KMS-11 (cell line): ENCODE measurements around the gene ORC3.

Source experiments
- H2AFZ ChIP-seq: fragments of 200-600 bp; sonication (generic); 2 replicates; pipeline ENCODE4 v1.6.1; 2016; ENCODE audit warnings: antibody characterized with exemption, mixed run types, low read depth
- H3K27ac ChIP-seq: fragments of 200-600 bp; sonication (generic); 2 replicates; pipeline ENCODE4 v1.6.1; 2016; ENCODE audit warnings: mild to moderate bottlenecking, mixed run types
- H3K27me3 ChIP-seq: fragments of 200-600 bp; sonication (generic); 2 replicates; pipeline ENCODE4 v1.6.1; 2017; ENCODE audit warnings: mild to moderate bottlenecking, low read depth, mixed run types, moderate library complexity; ENCODE audit not compliant: insufficient read depth
- H3K36me3 ChIP-seq: fragments of 200-600 bp; sonication (generic); 2 replicates; pipeline ENCODE4 v1.6.1; 2017; ENCODE audit warnings: mild to moderate bottlenecking, mixed run types; ENCODE audit not compliant: insufficient read depth
- H3K4me1 ChIP-seq: fragments of 200-600 bp; sonication (generic); 2 replicates; pipeline ENCODE4 v1.6.1; 2016; ENCODE audit warnings: mild to moderate bottlenecking, low read depth, mixed run types; ENCODE audit not compliant: poor library complexity, severe bottlenecking
- H3K4me2 ChIP-seq: fragments of 200-600 bp; sonication (generic); 2 replicates; pipeline ENCODE4 v1.7.0; 2016; ENCODE audit warnings: mild to moderate bottlenecking, mixed run types
- H3K4me3 ChIP-seq: fragments of 200-600 bp; sonication (generic); IDR thresholded peaks from 2 replicates; pipeline ENCODE4 v1.6.1; 2017; ENCODE audit warnings: low read depth, low read length, mixed read lengths; ENCODE audit not compliant: insufficient read depth
- H3K79me2 ChIP-seq: fragments of 200-600 bp; sonication (generic); 2 replicates; pipeline ENCODE4 v1.6.1; 2016; ENCODE audit warnings: low read depth, mixed run types; ENCODE audit not compliant: insufficient read depth
- H3K9ac ChIP-seq: fragments of 200-600 bp; sonication (generic); 2 replicates; pipeline ENCODE4 v1.6.1; 2016; ENCODE audit warnings: mild to moderate bottlenecking, mixed run types
- H4K20me1 ChIP-seq: fragments of 200-600 bp; sonication (generic); 2 replicates; pipeline ENCODE4 v1.6.1; 2016; ENCODE audit warnings: mild to moderate bottlenecking, mixed run types; ENCODE audit not compliant: insufficient read depth
- CTCF ChIP-seq: fragments of 200-600 bp; sonication (generic); conservative IDR thresholded peaks from 2 replicates; pipeline ENCODE4 v1.6.1; 2017; ENCODE audit warnings: low read depth, mild to moderate bottlenecking, antibody characterized with exemption, low read length, moderate library complexity, mixed read lengths

Gene ORC3

DNA sequence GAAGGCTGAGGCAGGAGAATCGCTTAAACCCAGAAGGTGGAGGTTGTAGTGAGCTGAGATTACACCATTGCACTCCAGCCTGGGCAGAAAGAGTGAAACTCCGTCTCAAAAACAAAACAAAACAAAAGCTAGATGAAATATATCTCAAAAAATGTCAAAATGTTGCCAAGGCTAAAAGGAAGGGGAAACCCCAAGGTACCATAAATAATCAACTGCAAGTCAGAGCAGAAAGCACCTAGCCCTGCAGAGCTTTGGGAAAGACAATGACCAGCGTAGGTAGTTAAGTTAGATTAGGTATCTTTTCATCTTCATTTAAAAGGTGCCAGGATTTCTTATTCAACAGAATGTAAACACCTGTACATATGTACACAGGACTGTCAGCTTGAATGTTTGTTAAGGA is 79.1 kb downstream of the ORC3 start:
- no peak for TF ChIP-seq CTCF
- Histone ChIP-seq H3K4me3 (no peak overlapping the region), H3K27ac (no peak overlapping the region), H3K27me3 (no peaks in the 10 kb centered on the region), H3K4me1 (peaks cover 22% of the 10 kb centered on the region), H3K79me2 (no peaks in the 10 kb centered on the region), H3K36me3 (no peaks in the 10 kb centered on the region), H2AFZ (no peak overlapping the region), H4K20me1 (no peaks in the 10 kb centered on the region), H3K4me2 (no peak overlapping the region), H3K9ac (no peak overlapping the region)

DNA sequence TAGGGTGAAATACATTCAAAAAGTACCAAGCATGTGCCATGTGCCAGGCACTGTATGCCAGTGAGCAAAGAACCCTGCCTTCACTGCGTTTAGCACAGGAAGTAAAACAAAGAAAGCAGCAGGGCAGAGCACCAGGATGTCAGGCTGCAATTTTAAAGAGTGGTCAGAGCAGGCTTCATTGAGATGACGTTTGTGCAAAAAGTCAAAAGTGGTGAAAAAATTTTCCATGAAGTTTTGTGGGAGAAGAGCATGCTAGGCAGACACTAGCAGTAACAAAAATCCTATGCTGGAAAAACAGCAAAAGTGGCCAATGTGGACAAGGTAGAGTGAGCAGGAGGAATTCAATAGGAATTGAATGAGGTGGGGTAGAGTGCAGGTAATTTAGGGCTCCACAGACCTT is 80.8 kb downstream of the ORC3 start:
- H3K27ac ChIP-seq, result no peak overlapping the region
- H3K4me2 ChIP-seq, result no peak overlapping the region
- H3K79me2 ChIP-seq, result no peaks in the 10 kb centered on the region; the same call in 1 of the 2 replicates
- no peak overlapping the region for H2AFZ ChIP-seq
- TF ChIP-seq CTCF, result no peak
- H3K4me1 ChIP-seq, result peaks cover 37% of the 10 kb centered on the region
- H3K4me3 ChIP-seq, result no peak overlapping the region
- no peaks in the 10 kb centered on the region; the same call in 1 of the 2 replicates for H3K36me3 ChIP-seq
- no peak overlapping the region for H3K9ac ChIP-seq
- no peaks in the 10 kb centered on the region for H4K20me1 ChIP-seq
- no peaks in the 10 kb centered on the region for H3K27me3 ChIP-seq

DNA sequence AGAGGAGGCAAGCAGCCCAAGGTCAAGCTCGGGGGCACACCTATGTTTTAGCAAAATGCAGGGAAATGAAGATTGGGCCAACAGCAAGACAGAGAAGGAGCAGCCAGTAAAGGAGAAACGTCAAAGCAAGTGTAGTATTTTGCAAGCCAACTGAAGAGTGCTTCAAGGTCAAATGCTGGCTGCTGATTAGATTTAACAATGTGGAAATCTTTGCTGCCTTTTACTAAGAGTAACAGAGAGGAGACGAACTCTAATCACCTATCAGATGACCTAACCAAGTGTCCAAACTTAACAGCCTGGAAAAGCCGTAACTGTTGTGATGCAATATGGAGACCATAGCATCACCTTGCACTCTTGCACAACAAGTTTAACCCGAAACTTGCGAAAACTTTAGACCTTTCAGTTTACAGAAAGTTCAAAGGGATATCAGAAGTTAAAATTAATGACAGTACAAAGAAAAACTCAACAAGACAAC is 81.7 kb downstream of the ORC3 start:
- Histone ChIP-seq H3K27ac (no peak overlapping the region), H3K36me3 (no peaks in the 10 kb centered on the region; the same call in 1 of the 2 replicates), H2AFZ (no peak overlapping the region), H3K4me2 (no peak overlapping the region), H3K79me2 (peaks cover 2% of the 10 kb centered on the region; the same call in 1 of the 2 replicates), H3K4me3 (no peak overlapping the region), H4K20me1 (no peaks in the 10 kb centered on the region), H3K27me3 (no peaks in the 10 kb centered on the region), H3K9ac (no peak overlapping the region), H3K4me1 (peaks cover 37% of the 10 kb centered on the region)
- TF ChIP-seq CTCF, result no peak

DNA sequence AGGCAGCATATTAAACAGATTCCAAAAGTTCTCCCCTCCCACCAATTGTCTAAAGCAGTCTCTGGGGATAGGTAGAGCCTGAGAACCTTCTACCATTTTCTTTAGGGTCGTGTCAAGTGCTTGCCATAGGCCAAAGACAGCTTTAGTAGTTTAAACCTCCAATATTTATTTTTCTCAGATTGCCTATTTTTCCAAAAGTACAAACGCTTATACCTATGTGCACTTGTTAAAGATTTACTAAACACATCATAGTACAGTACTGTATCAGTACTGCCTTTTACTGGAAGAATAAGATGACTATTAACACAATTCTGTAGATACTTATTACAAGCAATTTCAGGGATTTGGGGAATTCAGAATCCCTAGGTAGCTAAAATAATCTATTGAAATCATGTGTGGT is 82.7 kb downstream of the ORC3 start:
- H3K36me3 ChIP-seq, result peaks cover under 1% of the 10 kb centered on the region; the same call in 1 of the 2 replicates
- H3K27me3 ChIP-seq, result no peaks in the 10 kb centered on the region
- peaks cover 9% of the 10 kb centered on the region; the same call in 1 of the 2 replicates for H3K79me2 ChIP-seq
- H3K27ac ChIP-seq, result no peak overlapping the region
- no peak overlapping the region for H3K9ac ChIP-seq
- H3K4me2 ChIP-seq, result no peak overlapping the region
- H4K20me1 ChIP-seq, result no peaks in the 10 kb centered on the region
- peaks cover 37% of the 10 kb centered on the region for H3K4me1 ChIP-seq
- TF ChIP-seq CTCF, result no peak
- no peak overlapping the region for H2AFZ ChIP-seq
- no peak overlapping the region for H3K4me3 ChIP-seq
